Right lobe of liver (tissue), 4 donors: ENCODE results near the gene ADARB2.

ENCODE experiments used
- CTCF ChIP-seq, 4 donors: fragments of 200-600 bp in 3 of 4; fragments of 450-650 bp in 1 of 4; IDR thresholded peaks; one replicate each; pipeline versions ENCODE4 v1.5.1 to v1.8.0; 2016 to 2022; ENCODE audit warnings: antibody characterized with exemption in 4 of 4, mild to moderate bottlenecking in 2 of 4
- POLR2A ChIP-seq: fragments of 450-650 bp; IDR thresholded peaks from one replicate; pipeline ENCODE4 v1.6.1; 2017; ENCODE audit warnings: antibody characterized with exemption, mild to moderate bottlenecking
- donor health status: DM: no; HTN: no; CAD: no.
- donor health status: DM: no; HTN: no; CAD: no.
- donor health status: DM: no; HTN: yes; CAD: no.

GRCh38 chr10:1643908-1644179 lies 93.5 kb downstream of the ADARB2 start:
- TF ChIP-seq CTCF (IDR thresholded peaks at IDR 0.05), result no peak
- no peak for TF ChIP-seq POLR2A
